Mucosa of descending colon (tissue), 3 donors: ENCODE data around the gene PRR14. TPM values are rescaled to one million over a fixed set of nuclear protein-coding genes. Genes with fewer than 3 reads are reported as not detected.

Experiments used
- ATAC-seq: fragments of 200-7000 bp; cut with Tn5 transposase; one replicate; pipeline ENCODE4 v1.9.1; 2020; ENCODE audit warnings: mild to moderate bottlenecking, moderate library complexity
- DNase-seq, 3 donors: peaks; one replicate each; pipeline ENCODE4 v3.0.0-alpha.2; 2020
- H3K36me3 ChIP-seq: fragments of 200-600 bp; one replicate; pipeline ENCODE4 v1.8.0; 2021; ENCODE audit warnings: low read depth, mild to moderate bottlenecking
- H3K4me1 ChIP-seq: fragments of 200-600 bp; one replicate; pipeline ENCODE4 v1.8.0; 2021; ENCODE audit warnings: low read depth, mild to moderate bottlenecking
- H3K4me3 ChIP-seq: fragments of 200-600 bp; one replicate; pipeline ENCODE4 v1.8.0; 2021; ENCODE audit warnings: mild to moderate bottlenecking
- H3K9me3 ChIP-seq: fragments of 200-600 bp; one replicate; pipeline ENCODE4 v1.8.0; 2021; ENCODE audit warnings: mild to moderate bottlenecking
- CTCF ChIP-seq: fragments of 200-600 bp; IDR thresholded peaks from one replicate; pipeline ENCODE4 v1.8.0; 2022; ENCODE audit warnings: antibody characterized with exemption, mild to moderate bottlenecking
- intact Hi-C, 2 donors: fragments of 100-400 bp; cut with DNase I in 1 of 2; cut with micrococcal nuclease in 1 of 2; formaldehyde crosslinking; loops; one replicate each; pipeline versions ENCODE4 v1.11.0 to v1.11.1; 2022; cut with DNase I, micrococcal nuclease
- total RNA-seq, 3 donors: library from RNA; stranded (reverse); fragmentation: NEBNext Ultra II Directional in 2 of 3; extraction: Animal tissue kit (Norgen Biotek cat#: 25700) in 2 of 3; gene quantifications; one replicate each; pipeline versions ENCODE4 v1.2.1 to v1.2.4, GENCODE V29; 2021 to 2023
- donor health status: DM: no; HTN: no; CAD: no; lungs with moderate emphysema.
- donor health status: DM: no; HTN: no; CAD: no.
- donor health status: DM: no; HTN: yes; CAD: no.

The PRR14 gene
- total RNA-seq, 3 donors from 2014 or later: 42.1 to 65.6 (median 45.6) TPM

GRCh38 chr16:30619202-30619601, 31.6 kb upstream of the PRR14 start:
- DNase-seq (no peak), ATAC-seq (no peak)
- intact Hi-C loops: no loop called here
- Histone ChIP-seq H3K4me3 (no peak overlapping the region), H3K9me3 (no peaks in the 10 kb centered on the region), H3K4me1 (peaks cover 3% of the 10 kb centered on the region), H3K36me3 (no peaks in the 10 kb centered on the region)
- no peak for TF ChIP-seq CTCF

- TF ChIP-seq CTCF: no peak
- ATAC-seq (no peak), DNase-seq (no peak)
- Histone ChIP-seq H3K4me1 (peaks cover 3% of the 10 kb centered on the region), H3K36me3 (no peaks in the 10 kb centered on the region), H3K9me3 (no peaks in the 10 kb centered on the region), H3K4me3 (no peak overlapping the region)
- intact Hi-C loops: no loop called here
Observed at GRCh38 chr16:30619638-30620037, 31.1 kb upstream of the PRR14 start.

GRCh38 chr16:30620169-30620568, 30.6 kb upstream of the PRR14 start:
- intact Hi-C loops: no loop called here
- DNase-seq (no peak), ATAC-seq (no peak)
- TF ChIP-seq CTCF: no peak
- Histone ChIP-seq H3K36me3 (no peaks in the 10 kb centered on the region), H3K4me1 (peaks cover 3% of the 10 kb centered on the region), H3K4me3 (no peak overlapping the region), H3K9me3 (no peaks in the 10 kb centered on the region)

GRCh38 chr16:30621765-30622164, 29.0 kb upstream of the PRR14 start:
- no peaks in the 10 kb centered on the region for H3K9me3 ChIP-seq
- H3K4me1 ChIP-seq: no peaks in the 10 kb centered on the region
- no peak for ATAC-seq
- intact Hi-C loops: no loop called here
- no peak for DNase-seq
- no peaks in the 10 kb centered on the region for H3K36me3 ChIP-seq
- no peak for TF ChIP-seq CTCF
- H3K4me3 ChIP-seq: no peak overlapping the region

- no peaks in the 10 kb centered on the region for H3K9me3 ChIP-seq
- no peak for ATAC-seq
- H3K36me3 ChIP-seq: no peaks in the 10 kb centered on the region
- H3K4me3 ChIP-seq: no peak overlapping the region
- H3K4me1 ChIP-seq: no peaks in the 10 kb centered on the region
- intact Hi-C loops: no loop called here
- no peak for TF ChIP-seq CTCF
- DNase-seq: no peak
Observed at GRCh38 chr16:30622455-30623032, 28.2 kb upstream of the PRR14 start.
